SH-SY5Y (cell line): ENCODE measurements around the gene IGFN1.

Experiments
- GATA2 ChIP-seq: IDR thresholded peaks from 2 replicates; pipeline ENCODE4 v1.6.1; 2011; ENCODE audit warnings: mild to moderate bottlenecking, low read depth, low read length
- GATA3 ChIP-seq: IDR thresholded peaks from 2 replicates; pipeline ENCODE4 v1.6.1; 2011; ENCODE audit warnings: low read depth, mild to moderate bottlenecking, low read length, moderate library complexity

DNA sequence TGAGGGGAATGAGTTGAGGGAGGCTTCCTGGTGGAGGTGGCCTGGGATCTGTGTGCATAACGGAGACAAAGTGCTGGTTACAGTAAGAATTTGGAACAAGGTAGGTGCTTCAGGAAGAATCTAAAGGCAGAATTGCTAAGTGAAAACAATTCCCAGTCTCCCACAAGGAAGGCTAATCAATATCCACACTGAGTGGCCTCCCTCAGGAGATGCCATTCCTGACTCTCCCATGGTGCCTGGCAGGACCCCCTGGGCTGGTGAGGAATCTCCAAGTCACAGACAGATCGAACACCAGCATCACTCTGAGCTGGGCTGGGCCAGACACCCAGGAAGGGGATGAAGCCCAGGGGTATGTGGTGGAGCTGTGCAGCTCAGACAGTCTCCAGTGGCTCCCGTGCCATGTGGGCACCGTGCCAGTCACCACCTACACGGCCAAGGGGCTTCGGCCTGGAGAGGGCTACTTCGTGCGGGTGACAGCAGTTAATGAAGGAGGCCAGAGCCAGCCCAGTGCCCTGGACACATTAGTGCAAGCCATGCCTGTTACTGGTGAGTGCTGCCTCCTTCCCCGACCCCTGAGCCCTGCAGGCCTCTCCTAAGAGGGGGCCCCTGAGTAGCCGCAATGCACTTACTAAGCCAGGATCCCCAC is 30.7 kb downstream of the IGFN1 start:
- TF ChIP-seq GATA3 (no peak), GATA2 (no peak)
